HEK293 (cell line): Measurements from ENCODE around the gene BOD1.

Experiments
- BCL11A ChIP-seq: fragments of 450-650 bp; formaldehyde crosslinking; IDR thresholded peaks from 2 replicates; pipeline ENCODE4 v1.5.1; 2016; ENCODE audit warnings: low read depth, missing biosample characterization, missing genetic modification characterization
- SCRT2 ChIP-seq: fragments of 450-650 bp; formaldehyde crosslinking; IDR thresholded peaks from 2 replicates; pipeline ENCODE4 v1.5.1; 2016; ENCODE audit warnings: missing biosample characterization, missing genetic modification characterization
- ZNF23 ChIP-seq: fragments of 450-650 bp; formaldehyde crosslinking; IDR thresholded peaks from 2 replicates; pipeline ENCODE4 v1.5.1; 2016; ENCODE audit warnings: missing biosample characterization, missing genetic modification characterization, borderline replicate concordance
- ZNF423 ChIP-seq: fragments of 450-650 bp; formaldehyde crosslinking; IDR thresholded peaks from 2 replicates; pipeline ENCODE4 v1.5.1; 2016; ENCODE audit warnings: missing biosample characterization, missing genetic modification characterization
- ZNF521 ChIP-seq: fragments of 450-650 bp; formaldehyde crosslinking; IDR thresholded peaks from 2 replicates; pipeline ENCODE4 v1.5.1; 2017; ENCODE audit warnings: missing biosample characterization, mild to moderate bottlenecking, missing genetic modification characterization
- ZNF555 ChIP-seq: fragments of 450-650 bp; formaldehyde crosslinking; conservative IDR thresholded peaks from 2 replicates; pipeline ENCODE4 v1.5.1; 2017; ENCODE audit warnings: missing biosample characterization, mild to moderate bottlenecking, missing genetic modification characterization, inconsistent platforms
- ZNF560 ChIP-seq: fragments of 450-650 bp; formaldehyde crosslinking; IDR thresholded peaks from 2 replicates; pipeline ENCODE4 v1.5.1; 2017; ENCODE audit warnings: missing biosample characterization, missing genetic modification characterization, borderline replicate concordance
- ZNF610 ChIP-seq: fragments of 450-650 bp; formaldehyde crosslinking; IDR thresholded peaks from 2 replicates; pipeline ENCODE4 v1.5.1; 2016; ENCODE audit warnings: missing biosample characterization, missing genetic modification characterization, borderline replicate concordance
- ZNF658 ChIP-seq: fragments of 450-650 bp; formaldehyde crosslinking; IDR thresholded peaks from 2 replicates; pipeline ENCODE4; 2016; ENCODE audit warnings: missing biosample characterization, missing genetic modification characterization
- ZNF777 ChIP-seq: fragments of 450-650 bp; formaldehyde crosslinking; IDR thresholded peaks from 2 replicates; pipeline ENCODE4 v1.5.1; 2017; ENCODE audit warnings: missing biosample characterization, missing genetic modification characterization, borderline replicate concordance
- ZXDB ChIP-seq: fragments of 450-650 bp; formaldehyde crosslinking; IDR thresholded peaks from 2 replicates; pipeline ENCODE4 v1.5.1; 2016; ENCODE audit warnings: missing biosample characterization, missing genetic modification characterization
- TF ChIP-seq, protein P1 (sequence below): fragments of 450-650 bp; formaldehyde crosslinking; IDR thresholded peaks from 2 replicates; pipeline ENCODE4 v1.5.1; 2016; ENCODE audit warnings: missing biosample characterization, missing genetic modification characterization

DNA sequence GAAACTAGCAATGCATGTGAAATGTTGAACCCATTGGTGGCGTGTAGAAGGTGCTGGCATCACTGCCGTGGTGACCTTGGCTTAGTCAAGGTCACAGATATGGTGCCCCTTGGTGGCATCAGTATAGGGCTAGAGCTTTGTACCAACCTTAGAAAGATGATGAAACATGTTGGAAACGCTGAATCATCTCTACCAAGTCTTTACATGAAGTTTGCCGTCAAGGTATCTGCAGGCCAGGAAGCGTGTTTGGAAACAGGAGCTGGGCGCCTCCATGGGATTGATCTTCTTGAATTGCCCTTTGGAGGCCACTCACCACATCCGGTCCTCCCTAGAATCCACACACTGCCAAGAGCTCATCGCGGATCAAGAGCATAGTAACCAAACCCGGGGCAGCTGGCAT lies 16.9 kb upstream of the BOD1 start:
- no peak for TF ChIP-seq ZNF658 (tag by site-specific recombination)
- no peak for TF ChIP-seq ZXDB
- TF ChIP-seq SCRT2 (tag by site-specific recombination) = no peak
- TF ChIP-seq ZNF610 (tag by site-specific recombination) = no peak
- TF ChIP-seq, protein P1, sequence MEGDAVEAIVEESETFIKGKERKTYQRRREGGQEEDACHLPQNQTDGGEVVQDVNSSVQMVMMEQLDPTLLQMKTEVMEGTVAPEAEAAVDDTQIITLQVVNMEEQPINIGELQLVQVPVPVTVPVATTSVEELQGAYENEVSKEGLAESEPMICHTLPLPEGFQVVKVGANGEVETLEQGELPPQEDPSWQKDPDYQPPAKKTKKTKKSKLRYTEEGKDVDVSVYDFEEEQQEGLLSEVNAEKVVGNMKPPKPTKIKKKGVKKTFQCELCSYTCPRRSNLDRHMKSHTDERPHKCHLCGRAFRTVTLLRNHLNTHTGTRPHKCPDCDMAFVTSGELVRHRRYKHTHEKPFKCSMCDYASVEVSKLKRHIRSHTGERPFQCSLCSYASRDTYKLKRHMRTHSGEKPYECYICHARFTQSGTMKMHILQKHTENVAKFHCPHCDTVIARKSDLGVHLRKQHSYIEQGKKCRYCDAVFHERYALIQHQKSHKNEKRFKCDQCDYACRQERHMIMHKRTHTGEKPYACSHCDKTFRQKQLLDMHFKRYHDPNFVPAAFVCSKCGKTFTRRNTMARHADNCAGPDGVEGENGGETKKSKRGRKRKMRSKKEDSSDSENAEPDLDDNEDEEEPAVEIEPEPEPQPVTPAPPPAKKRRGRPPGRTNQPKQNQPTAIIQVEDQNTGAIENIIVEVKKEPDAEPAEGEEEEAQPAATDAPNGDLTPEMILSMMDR = no peak
- TF ChIP-seq ZNF555 (tag by site-specific recombination) = no peak
- TF ChIP-seq BCL11A = no peak
- TF ChIP-seq ZNF423 (tag by site-specific recombination) = no peak
- no peak for TF ChIP-seq ZNF521 (tag by site-specific recombination)
- TF ChIP-seq ZNF777 = no peak
- TF ChIP-seq ZNF23 (tag by site-specific recombination) = no peak
- no peak for TF ChIP-seq ZNF560 (tag by site-specific recombination)
